GM18909 (cell line): ENCODE results near the gene PNMA6E.
"Not testable (repeated sequence)": the region's sequence is repeated elsewhere in the genome, so short reads cannot be mapped to it uniquely, and the experiment has no call there.

Experiments used
- ATAC-seq: cut with Tn5 transposase; IDR thresholded peaks from one replicate; pipeline ENCODE4 v1.9.1; 2021; ENCODE audit warnings: mild to moderate bottlenecking; ENCODE audit not compliant: unreplicated experiment, poor library complexity

PNMA6E gene

GRCh38 chrX:153387987-153388721, 13.0 kb downstream of the PNMA6E start:
- no peak for ATAC-seq

- no peak for ATAC-seq
These were observed 13.8 kb downstream of the PNMA6E start for GRCh38 chrX:153387345-153387744.

- no peak for ATAC-seq
These were observed 15.1 kb downstream of the PNMA6E start for GRCh38 chrX:153386097-153386496.

- ATAC-seq, result not testable (repeated sequence)
These were observed 16.2 kb downstream of the PNMA6E start for GRCh38 chrX:153384973-153385372.

- ATAC-seq, result no peak
These were observed 16.8 kb downstream of the PNMA6E start for GRCh38 chrX:153384390-153384789.

- ATAC-seq, result no peak
These were observed 18.3 kb downstream of the PNMA6E start for GRCh38 chrX:153382563-153383482.

- ATAC-seq, result no peak
These were observed 19.2 kb downstream of the PNMA6E start for GRCh38 chrX:153381684-153382532.

- no peak for ATAC-seq
These were observed 20.5 kb downstream of the PNMA6E start for GRCh38 chrX:153380691-153381090.

GRCh38 chrX:153379971-153380581, 21.1 kb downstream of the PNMA6E start:
- ATAC-seq, result no peak

GRCh38 chrX:153379508-153379907, 21.6 kb downstream of the PNMA6E start:
- ATAC-seq, result no peak

GRCh38 chrX:153378607-153379006, 22.5 kb downstream of the PNMA6E start:
- ATAC-seq, result no peak

GRCh38 chrX:153377727-153378126, 23.4 kb downstream of the PNMA6E start:
- ATAC-seq, result no peak

GRCh38 chrX:153375571-153375970, 25.6 kb downstream of the PNMA6E start:
- no peak for ATAC-seq

GRCh38 chrX:153374426-153374825, 26.7 kb downstream of the PNMA6E start:
- no peak for ATAC-seq

GRCh38 chrX:153372949-153373348, 28.2 kb downstream of the PNMA6E start:
- no peak for ATAC-seq

GRCh38 chrX:153371256-153371655, 29.9 kb downstream of the PNMA6E start:
- ATAC-seq, result no peak

GRCh38 chrX:153370293-153371055, 30.7 kb downstream of the PNMA6E start:
- no peak for ATAC-seq

- ATAC-seq, result no peak
These were observed 34.1 kb downstream of the PNMA6E start for GRCh38 chrX:153366878-153367538.

- no peak for ATAC-seq
These were observed 35.0 kb downstream of the PNMA6E start for GRCh38 chrX:153366119-153366518.
